ENCODE data around the gene GREM2. TPM values are rescaled to one million over a fixed set of nuclear protein-coding genes. Genes with fewer than 3 reads are reported as not detected.

Gene GREM2
- under 1 TPM in 1 of 4 donors, not detected in 3; 0.22 TPM for total RNA-seq

- no peak for TF ChIP-seq CTCF (IDR thresholded peaks at IDR 0.05; ENCODE audit: low read depth)
Measured at GRCh38 chr1:240611619-240612480, at the start of gene GREM2. TSS of gene GREM2 (minus strand) at chr1:240612155. CDS start at chr1:240493475, 118,680 bp downstream.

- TF ChIP-seq CTCF (IDR thresholded peaks at IDR 0.05; ENCODE audit: low read depth): no peak
Measured at GRCh38 chr1:240658312-240658960, 46.5 kb upstream of the GREM2 start.

GRCh38 chr1:240656531-240656930 is 44.6 kb upstream of the GREM2 start:
- TF ChIP-seq CTCF (IDR thresholded peaks at IDR 0.05; ENCODE audit: low read depth): no peak

GRCh38 chr1:240652961-240653409 is 41.0 kb upstream of the GREM2 start:
- no peak for TF ChIP-seq CTCF (IDR thresholded peaks at IDR 0.05; ENCODE audit: low read depth)

- no peak for TF ChIP-seq CTCF (IDR thresholded peaks at IDR 0.05; ENCODE audit: low read depth)
Measured at GRCh38 chr1:240652549-240652948, 40.6 kb upstream of the GREM2 start.

GRCh38 chr1:240650877-240651276 is 38.9 kb upstream of the GREM2 start:
- no peak for TF ChIP-seq CTCF (IDR thresholded peaks at IDR 0.05; ENCODE audit: low read depth)

Data from subcutaneous adipose tissue (tissue), 4 donors.